ENCODE data around the gene PAQR8.

Gene PAQR8

GRCh38 chr6:52351879-52352238 is 10.1 kb upstream of the PAQR8 start:
- no peak for DNase-seq (ENCODE audit: low spot score)

GRCh38 chr6:52352239-52353018 is 9.5 kb upstream of the PAQR8 start:
- DNase-seq (ENCODE audit: low spot score), result no peak

- DNase-seq (ENCODE audit: low spot score), result no peak
These were observed 5.9 kb upstream of the PAQR8 start for GRCh38 chr6:52356017-52356416.

- no peak for DNase-seq (ENCODE audit: low spot score)
These were observed 2.5 kb upstream of the PAQR8 start for GRCh38 chr6:52359403-52359802.

- no peak for DNase-seq (ENCODE audit: low spot score)
These were observed 1.9 kb upstream of the PAQR8 start for GRCh38 chr6:52360028-52360427.

- no peak for DNase-seq (ENCODE audit: low spot score)
These were observed 1.1 kb upstream of the PAQR8 start for GRCh38 chr6:52360601-52361413.

- DNase-seq (ENCODE audit: low spot score), result peak; percentile 44
These were observed 472 bp upstream of the PAQR8 start for GRCh38 chr6:52361414-52361944.

- DNase-seq (ENCODE audit: low spot score), result peak; percentile 46
These were observed 684 bp downstream of the PAQR8 start for GRCh38 chr6:52362443-52363227.

- no peak for DNase-seq (ENCODE audit: low spot score)
These were observed 1.4 kb downstream of the PAQR8 start for GRCh38 chr6:52363228-52363867.

- DNase-seq (ENCODE audit: low spot score), result no peak
These were observed 2.7 kb downstream of the PAQR8 start for GRCh38 chr6:52364480-52365166.

- DNase-seq (ENCODE audit: low spot score), result no peak
These were observed 3.4 kb downstream of the PAQR8 start for GRCh38 chr6:52365317-52365716.

- DNase-seq (ENCODE audit: low spot score), result no peak
These were observed 4.1 kb downstream of the PAQR8 start for GRCh38 chr6:52365866-52366540.

GRCh38 chr6:52368002-52368401 is 6.1 kb downstream of the PAQR8 start:
- DNase-seq (ENCODE audit: low spot score), result no peak

GRCh38 chr6:52369234-52369633 is 7.3 kb downstream of the PAQR8 start:
- no peak for DNase-seq (ENCODE audit: low spot score)

- no peak for DNase-seq (ENCODE audit: low spot score)
These were observed 9.8 kb downstream of the PAQR8 start for GRCh38 chr6:52371656-52372191.

GRCh38 chr6:52373151-52373690 is 11.3 kb downstream of the PAQR8 start:
- DNase-seq (ENCODE audit: low spot score), result no peak

GRCh38 chr6:52374247-52374646 is 12.3 kb downstream of the PAQR8 start:
- no peak for DNase-seq (ENCODE audit: low spot score)

- no peak for DNase-seq (ENCODE audit: low spot score)
These were observed 14.0 kb downstream of the PAQR8 start for GRCh38 chr6:52375780-52376556.

GRCh38 chr6:52376763-52377162 is 14.8 kb downstream of the PAQR8 start:
- DNase-seq (ENCODE audit: low spot score), result no peak
